ENCODE measurements around the gene SERPINE3. TPM values are rescaled to one million over a fixed set of nuclear protein-coding genes. Genes with fewer than 3 reads are reported as not detected.

The SERPINE3 gene
- total and polyA plus RNA-seq, 2 experiments from 2014 or later = 0.17 to 0.31 TPM

- Histone ChIP-seq H3K4me3 (no peak overlapping the region), H3K79me2 (replicated peaks; ENCODE audit: insufficient read depth) (no peaks in the 10 kb centered on the region), H3K27me3 (ENCODE audit: insufficient read depth) (no peaks in the 10 kb centered on the region), H3K4me1 (ENCODE audit: insufficient read depth) (peaks cover 4% of the 10 kb centered on the region), H2AFZ (no peak overlapping the region), H3K36me3 (ENCODE audit: insufficient read depth) (no peaks in the 10 kb centered on the region), H3K4me2 (no peak overlapping the region), H3F3A (replicated peaks; ENCODE audit: low read depth) (no peaks in the 10 kb centered on the region), H4K20me1 (replicated peaks; ENCODE audit: insufficient read depth) (no peaks in the 10 kb centered on the region), H3K27ac (ENCODE audit: low read depth) (no peak overlapping the region), H3K9me2 (ENCODE audit: insufficient read depth) (peaks cover 33% of the 10 kb centered on the region; the same call in 1 of the 2 replicates)
- Mint-ChIP-seq H3K4me1 (peaks cover 17% of the 10 kb centered on the region), H3K27me3 (ENCODE audit: insufficient read depth, low read depth, poor library complexity) (peaks cover 8% of the 10 kb centered on the region), H3K27ac (no peak overlapping the region), H3K4me3 (no peak overlapping the region), H3K36me3 (ENCODE audit: low read depth) (no peaks in the 10 kb centered on the region), H3K9me3 (no peaks in the 10 kb centered on the region)
- DNase-seq (ENCODE audit: low spot score) (no peak), ATAC-seq (no peak)
- TF ChIP-seq ZNF462 (CRISPR knock-in tag; IDR thresholded peaks at IDR 0.05) = no peak
Observed at GRCh38 chr13:51318015-51318414, 21.5 kb upstream of the SERPINE3 start.

GRCh38 chr13:51318876-51319275 is 20.6 kb upstream of the SERPINE3 start:
- H3K27ac ChIP-seq (ENCODE audit: low read depth) = no peak overlapping the region
- Mint-ChIP-seq H3K4me1 (peaks cover 22% of the 10 kb centered on the region), H3K27me3 (ENCODE audit: insufficient read depth, low read depth, poor library complexity) (peaks cover 8% of the 10 kb centered on the region), H3K36me3 (ENCODE audit: low read depth) (no peaks in the 10 kb centered on the region; the same call in 2 of the 3 replicates), H3K27ac (no peak overlapping the region), H3K4me3 (no peak overlapping the region), H3K9me3 (no peaks in the 10 kb centered on the region)
- H3K79me2 ChIP-seq (replicated peaks; ENCODE audit: insufficient read depth) = no peaks in the 10 kb centered on the region
- H3K4me3 ChIP-seq = no peak overlapping the region
- no peak overlapping the region for H3K4me2 ChIP-seq
- no peak overlapping the region for H2AFZ ChIP-seq
- H3K4me1 ChIP-seq (ENCODE audit: insufficient read depth) = peaks cover 4% of the 10 kb centered on the region
- H3K9me2 ChIP-seq (ENCODE audit: insufficient read depth) = peaks cover 33% of the 10 kb centered on the region; the same call in 1 of the 2 replicates
- H4K20me1 ChIP-seq (replicated peaks; ENCODE audit: insufficient read depth) = no peaks in the 10 kb centered on the region
- DNase-seq (ENCODE audit: low spot score) = no peak
- H3F3A ChIP-seq (replicated peaks; ENCODE audit: low read depth) = no peaks in the 10 kb centered on the region
- no peaks in the 10 kb centered on the region for H3K27me3 ChIP-seq (ENCODE audit: insufficient read depth)
- ATAC-seq = no peak
- H3K36me3 ChIP-seq (ENCODE audit: insufficient read depth) = no peaks in the 10 kb centered on the region
- TF ChIP-seq CTCF (conservative IDR thresholded peaks at IDR 0.05; ENCODE audit: low read depth in 2 of 2) = no peak
- TF ChIP-seq ZNF331 (CRISPR knock-in tag; IDR thresholded peaks at IDR 0.05; ENCODE audit: low read depth) = no peak
- no peak for TF ChIP-seq ZNF114 (CRISPR knock-in tag; IDR thresholded peaks at IDR 0.05)
- no peak for TF ChIP-seq ZNF462 (CRISPR knock-in tag; IDR thresholded peaks at IDR 0.05)
